BE2C (cell line): ENCODE results near the gene HSPA14.

ENCODE experiments used
- DNase-seq: peaks from one replicate; pipeline ENCODE4 v3.0.0-alpha.2; 2020
- H3K27me3 ChIP-seq: fragments of 250-450 bp; sonication (Bioruptor Pico); 2 replicates; pipeline ENCODE4 v1.5.1; 2020; ENCODE audit warnings: mild to moderate bottlenecking
- H3K36me3 ChIP-seq: fragments of 250-450 bp; sonication (Bioruptor Pico); 2 replicates; pipeline ENCODE4 v1.5.1; 2020; ENCODE audit warnings: mild to moderate bottlenecking
- H3K4me1 ChIP-seq: fragments of 250-450 bp; sonication (Bioruptor Pico); 2 replicates; pipeline ENCODE4 v1.5.1; 2020
- H3K4me3 ChIP-seq: 2 replicates; pipeline ENCODE4 v1.5.1; 2011; ENCODE audit warnings: low read depth, low read length
- H3K9me3 ChIP-seq: fragments of 250-450 bp; sonication (Bioruptor Pico); 2 replicates; pipeline ENCODE4 v1.5.1; 2020
- CTCF ChIP-seq: IDR thresholded peaks from 2 replicates; pipeline ENCODE4 v1.5.1; 2012; ENCODE audit warnings: mild to moderate bottlenecking, low read depth, low read length

HSPA14 gene

GRCh38 chr10:14879124-14879927 lies 41.2 kb downstream of the HSPA14 start:
- peak; percentile 29 for DNase-seq
- Histone ChIP-seq H3K36me3 (peaks cover 4% of the 10 kb centered on the region), H3K9me3 (no peaks in the 10 kb centered on the region), H3K4me1 (no peaks in the 10 kb centered on the region; the same call in 1 of the 2 replicates), H3K27me3 (no peaks in the 10 kb centered on the region), H3K4me3 (peak overlapping the region; percentile 95)
- no peak for TF ChIP-seq CTCF

- Histone ChIP-seq H3K27me3 (no peaks in the 10 kb centered on the region), H3K4me3 (peak overlapping the region; percentile 95), H3K36me3 (peaks cover 8% of the 10 kb centered on the region), H3K9me3 (no peaks in the 10 kb centered on the region), H3K4me1 (no peaks in the 10 kb centered on the region; the same call in 1 of the 2 replicates)
- DNase-seq, result no peak
- no peak for TF ChIP-seq CTCF
These were observed 41.8 kb downstream of the HSPA14 start for GRCh38 chr10:14879928-14880193.

- Histone ChIP-seq H3K27me3 (no peaks in the 10 kb centered on the region), H3K36me3 (peaks cover 12% of the 10 kb centered on the region), H3K4me1 (no peaks in the 10 kb centered on the region; the same call in 1 of the 2 replicates), H3K4me3 (peak overlapping the region; percentile 95), H3K9me3 (no peaks in the 10 kb centered on the region)
- no peak for DNase-seq
- TF ChIP-seq CTCF, result no peak
These were observed 42.1 kb downstream of the HSPA14 start for GRCh38 chr10:14880229-14880628.

GRCh38 chr10:14884082-14884481 lies 46.0 kb downstream of the HSPA14 start:
- no peak overlapping the region for H3K4me3 ChIP-seq
- peaks cover 29% of the 10 kb centered on the region for H3K36me3 ChIP-seq
- no peaks in the 10 kb centered on the region for H3K4me1 ChIP-seq
- DNase-seq, result no peak
- TF ChIP-seq CTCF, result no peak
- no peaks in the 10 kb centered on the region for H3K9me3 ChIP-seq
- H3K27me3 ChIP-seq, result no peaks in the 10 kb centered on the region

- H3K4me1 ChIP-seq, result no peaks in the 10 kb centered on the region
- H3K36me3 ChIP-seq, result peaks cover 25% of the 10 kb centered on the region
- H3K9me3 ChIP-seq, result no peaks in the 10 kb centered on the region
- DNase-seq, result no peak
- H3K27me3 ChIP-seq, result no peaks in the 10 kb centered on the region
- no peak overlapping the region for H3K4me3 ChIP-seq
- TF ChIP-seq CTCF, result peak; percentile 46
These were observed 51.2 kb downstream of the HSPA14 start for GRCh38 chr10:14889318-14889717.

- Histone ChIP-seq H3K27me3 (no peaks in the 10 kb centered on the region), H3K4me1 (no peaks in the 10 kb centered on the region), H3K9me3 (no peaks in the 10 kb centered on the region), H3K36me3 (peaks cover 8% of the 10 kb centered on the region), H3K4me3 (no peak overlapping the region)
- DNase-seq, result no peak
- TF ChIP-seq CTCF, result no peak
These were observed 53.0 kb downstream of the HSPA14 start for GRCh38 chr10:14891151-14891550.
